HUES48 (cell line): Measurements from ENCODE around the gene NPAS3.
A peak's percentile ranks its signal among the peaks of the same experiment; 100 is the strongest.

Experiments
- H3K27ac ChIP-seq: one replicate; pipeline ENCODE4 v1.7.0; 2013; ENCODE audit warnings: low read depth, low read length, inconsistent platforms
- H3K27me3 ChIP-seq: 2 replicates; pipeline ENCODE4 v1.6.1; 2013; ENCODE audit warnings: mild to moderate bottlenecking, low read length; ENCODE audit not compliant: control insufficient read depth, insufficient read depth
- H3K36me3 ChIP-seq: 2 replicates; pipeline ENCODE4 v1.6.1; 2013; ENCODE audit warnings: low read length; ENCODE audit not compliant: control insufficient read depth, insufficient read depth
- H3K4me1 ChIP-seq: 2 replicates; pipeline ENCODE4 v1.6.1; 2013; ENCODE audit warnings: mild to moderate bottlenecking, low read length; ENCODE audit not compliant: control insufficient read depth, insufficient read depth
- H3K4me3 ChIP-seq: 2 replicates; pipeline ENCODE4 v1.5.1; 2013; ENCODE audit warnings: mild to moderate bottlenecking, low read depth, low read length
- H3K9ac ChIP-seq: 2 replicates; pipeline ENCODE4 v1.6.1; 2013; ENCODE audit warnings: mild to moderate bottlenecking, low read depth, low read length, moderate library complexity
- H3K9me3 ChIP-seq: 2 replicates; pipeline ENCODE4 v1.6.1; 2013; ENCODE audit warnings: low read length; ENCODE audit not compliant: control insufficient read depth, insufficient read depth

NPAS3 gene

DNA sequence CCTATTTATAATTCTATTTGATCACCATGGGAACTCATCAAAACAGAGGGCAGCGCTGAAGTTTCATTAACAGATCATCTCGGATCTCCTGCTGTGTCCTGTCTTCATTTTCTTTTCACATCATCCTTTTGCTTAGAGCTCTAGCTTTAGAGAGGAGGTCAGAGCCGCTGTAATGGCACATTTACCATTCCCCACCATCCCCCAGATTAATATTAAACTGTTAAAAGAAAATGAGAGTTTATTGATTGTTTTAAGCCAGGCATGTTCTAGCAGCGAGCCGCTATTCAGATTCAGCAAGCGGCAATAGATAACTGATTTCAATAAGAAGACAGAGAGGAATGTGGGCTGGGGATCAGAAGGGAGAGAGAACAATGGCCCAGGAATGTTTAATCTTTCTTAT lies 703.4 kb downstream of the NPAS3 start:
- no peaks in the 10 kb centered on the region for H3K9me3 ChIP-seq
- no peaks in the 10 kb centered on the region for H3K27me3 ChIP-seq
- H3K4me1 ChIP-seq, result peaks cover 33% of the 10 kb centered on the region
- H3K9ac ChIP-seq, result no peak overlapping the region
- peak overlapping the region; percentile 83 for H3K27ac ChIP-seq
- H3K4me3 ChIP-seq, result peak overlapping the region; percentile 46
- H3K36me3 ChIP-seq, result no peaks in the 10 kb centered on the region

DNA sequence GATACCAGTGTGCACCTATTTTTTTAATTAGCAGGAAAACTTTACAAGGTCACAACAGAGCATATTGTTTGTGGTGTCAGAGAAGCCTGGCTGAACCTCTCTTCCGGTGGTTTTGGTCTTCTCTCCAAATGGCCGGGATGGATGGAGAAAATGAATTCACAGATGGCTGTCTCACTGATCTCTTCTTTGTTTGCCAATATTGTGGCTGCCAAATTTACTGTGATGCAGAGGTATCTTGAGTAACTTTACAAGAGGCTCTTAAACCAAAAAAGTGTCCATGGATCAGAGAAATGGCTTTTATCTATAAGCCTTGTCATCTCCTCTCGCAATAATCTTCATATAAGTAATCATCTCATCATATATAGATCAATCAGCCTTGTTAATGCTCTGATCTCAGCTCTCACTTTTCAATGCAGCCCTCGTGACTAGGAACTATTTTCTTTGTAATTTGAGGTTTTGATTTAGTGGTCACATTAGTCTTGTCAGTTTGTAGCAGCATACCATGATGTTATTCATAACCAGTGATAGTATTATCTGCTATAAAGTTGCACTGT lies 704.1 kb downstream of the NPAS3 start:
- Histone ChIP-seq H3K27ac (peak overlapping the region; percentile 83), H3K36me3 (no peaks in the 10 kb centered on the region), H3K27me3 (no peaks in the 10 kb centered on the region), H3K9ac (no peak overlapping the region), H3K4me3 (peak overlapping the region; percentile 46; the same call in 1 of the 2 replicates), H3K4me1 (peaks cover 38% of the 10 kb centered on the region), H3K9me3 (no peaks in the 10 kb centered on the region)

GRCh38 chr14:33643426-33644181 lies 704.9 kb downstream of the NPAS3 start:
- H3K27me3 ChIP-seq, result no peaks in the 10 kb centered on the region
- no peaks in the 10 kb centered on the region for H3K9me3 ChIP-seq
- no peak overlapping the region for H3K4me3 ChIP-seq
- peaks cover 38% of the 10 kb centered on the region for H3K4me1 ChIP-seq
- H3K9ac ChIP-seq, result no peak overlapping the region
- H3K36me3 ChIP-seq, result no peaks in the 10 kb centered on the region
- peak overlapping the region; percentile 13 for H3K27ac ChIP-seq

DNA sequence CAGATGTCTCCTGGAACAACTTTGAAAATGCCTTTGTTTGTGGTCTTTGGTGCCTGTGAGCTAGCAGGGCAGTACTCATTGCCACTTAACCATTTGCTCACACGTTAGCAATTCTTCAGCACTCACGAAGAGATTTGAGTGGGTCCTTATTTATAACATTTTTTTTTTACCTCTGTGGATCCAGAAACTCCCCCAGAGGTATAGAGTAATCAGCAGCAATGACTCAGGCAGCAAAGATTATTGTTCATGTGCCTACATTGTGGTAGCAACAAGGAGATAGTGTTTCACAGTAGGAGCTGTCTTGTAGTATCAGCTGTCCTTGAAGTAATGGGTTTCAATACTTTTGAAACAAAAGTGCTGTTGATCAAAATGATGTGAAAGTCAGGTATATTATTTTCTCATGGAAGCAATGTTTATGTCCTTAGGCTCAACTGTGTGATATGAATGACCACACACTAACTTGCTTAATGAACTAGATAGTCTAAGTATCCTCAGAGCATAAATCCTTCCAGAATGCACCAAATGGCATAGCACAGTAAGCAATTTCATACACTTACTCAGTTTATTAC lies 708.1 kb downstream of the NPAS3 start:
- Histone ChIP-seq H3K27ac (peak overlapping the region; percentile 15), H3K9ac (no peak overlapping the region), H3K36me3 (no peaks in the 10 kb centered on the region)

DNA sequence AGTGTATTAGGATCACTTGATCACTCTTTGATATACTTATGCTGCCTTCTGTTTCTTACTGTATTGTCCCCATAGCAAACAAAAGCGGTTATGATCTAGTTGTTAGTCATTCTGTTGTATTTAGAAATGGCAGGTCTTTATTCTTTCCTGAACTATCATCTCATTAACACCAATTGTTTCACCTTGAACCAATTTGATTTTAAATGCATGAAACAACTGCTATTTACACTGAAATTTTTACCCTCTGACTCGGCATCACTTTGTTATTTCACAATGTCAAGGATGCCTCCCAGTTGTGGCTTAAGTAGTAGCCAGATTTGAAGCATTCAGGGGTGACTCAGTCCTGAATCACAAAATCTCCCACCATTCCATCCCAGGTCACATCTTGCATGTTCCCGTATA lies 708.7 kb downstream of the NPAS3 start:
- Histone ChIP-seq H3K9ac (no peak overlapping the region), H3K27ac (peak overlapping the region; percentile 15), H3K4me1 (peaks cover 22% of the 10 kb centered on the region), H3K9me3 (no peaks in the 10 kb centered on the region), H3K4me3 (no peak overlapping the region), H3K27me3 (no peaks in the 10 kb centered on the region), H3K36me3 (no peaks in the 10 kb centered on the region)

More for the DNA sequence above, 708.1 kb downstream of the NPAS3 start:
- no peak overlapping the region for H3K4me3 ChIP-seq
- H3K9me3 ChIP-seq, result no peaks in the 10 kb centered on the region
- peaks cover 28% of the 10 kb centered on the region for H3K4me1 ChIP-seq
- no peaks in the 10 kb centered on the region for H3K27me3 ChIP-seq

GRCh38 chr14:33650430-33650829 lies 711.8 kb downstream of the NPAS3 start:
- peaks cover 10% of the 10 kb centered on the region for H3K4me1 ChIP-seq
- H3K27ac ChIP-seq, result no peak overlapping the region
- no peak overlapping the region for H3K9ac ChIP-seq
- no peak overlapping the region for H3K4me3 ChIP-seq
- no peaks in the 10 kb centered on the region for H3K27me3 ChIP-seq
- H3K9me3 ChIP-seq, result no peaks in the 10 kb centered on the region
- no peaks in the 10 kb centered on the region for H3K36me3 ChIP-seq

- H3K4me3 ChIP-seq, result no peak overlapping the region
- no peak overlapping the region for H3K27ac ChIP-seq
- H3K9ac ChIP-seq, result no peak overlapping the region
- H3K9me3 ChIP-seq, result no peaks in the 10 kb centered on the region
- no peaks in the 10 kb centered on the region for H3K36me3 ChIP-seq
- no peaks in the 10 kb centered on the region for H3K27me3 ChIP-seq
- H3K4me1 ChIP-seq, result peaks cover 3% of the 10 kb centered on the region; the same call in 1 of the 2 replicates
Observed at GRCh38 chr14:33652566-33653307, 714.1 kb downstream of the NPAS3 start.

DNA sequence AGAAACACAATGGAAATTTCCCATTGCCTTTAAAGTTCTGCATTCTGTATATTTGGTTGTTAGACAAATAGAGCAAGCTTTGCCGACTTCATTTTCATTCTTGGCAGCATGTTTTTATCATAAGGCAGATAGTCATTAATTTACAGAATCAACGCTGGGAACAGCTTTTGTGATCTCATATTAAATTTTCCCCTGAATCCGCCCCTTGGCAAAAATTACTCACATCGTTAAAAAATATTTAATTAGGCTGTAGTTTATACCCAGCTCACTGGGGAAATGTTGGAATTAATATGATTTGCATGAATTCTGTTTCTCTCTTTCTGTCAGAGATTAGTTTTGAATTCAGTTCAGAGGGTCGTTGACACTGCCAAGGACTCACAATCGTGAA lies 714.6 kb downstream of the NPAS3 start:
- Histone ChIP-seq H3K9ac (no peak overlapping the region), H3K4me3 (no peak overlapping the region), H3K36me3 (no peaks in the 10 kb centered on the region), H3K27me3 (no peaks in the 10 kb centered on the region), H3K27ac (no peak overlapping the region), H3K4me1 (peaks cover 3% of the 10 kb centered on the region; the same call in 1 of the 2 replicates), H3K9me3 (no peaks in the 10 kb centered on the region)

DNA sequence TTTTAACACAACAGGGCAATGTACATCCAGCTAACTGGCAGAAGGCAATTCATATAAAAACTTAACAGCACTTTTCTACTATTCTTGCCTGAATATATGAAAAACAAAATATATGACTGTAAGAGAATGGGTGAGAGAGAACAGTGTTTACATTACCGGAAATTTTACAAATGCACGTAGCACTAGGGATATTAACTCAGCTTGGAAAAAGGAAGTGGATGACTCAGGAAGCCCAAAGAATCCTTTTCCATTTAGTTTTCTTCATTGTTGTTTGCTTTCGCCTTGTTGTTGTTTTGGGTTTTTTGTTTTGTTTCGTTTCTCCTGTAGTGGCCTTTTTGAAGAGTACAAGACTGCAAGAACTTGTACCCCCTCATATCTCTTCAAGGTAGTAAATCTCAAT lies 716.7 kb downstream of the NPAS3 start:
- Histone ChIP-seq H3K4me1 (peaks cover 3% of the 10 kb centered on the region; the same call in 1 of the 2 replicates), H3K27me3 (no peaks in the 10 kb centered on the region), H3K36me3 (no peaks in the 10 kb centered on the region), H3K9ac (no peak overlapping the region), H3K27ac (no peak overlapping the region), H3K4me3 (no peak overlapping the region), H3K9me3 (no peaks in the 10 kb centered on the region)

GRCh38 chr14:33657476-33657875 lies 718.8 kb downstream of the NPAS3 start:
- H3K27ac ChIP-seq, result no peak overlapping the region
- H3K4me1 ChIP-seq, result peaks cover 3% of the 10 kb centered on the region; the same call in 1 of the 2 replicates
- no peak overlapping the region for H3K4me3 ChIP-seq
- no peak overlapping the region for H3K9ac ChIP-seq
- no peaks in the 10 kb centered on the region for H3K27me3 ChIP-seq
- no peaks in the 10 kb centered on the region for H3K36me3 ChIP-seq
- no peaks in the 10 kb centered on the region for H3K9me3 ChIP-seq
